ENCODE results near the gene AGBL1. TPM values are rescaled to one million over a fixed set of nuclear protein-coding genes. Genes with fewer than 3 reads are reported as not detected.

The AGBL1 gene
- polyA plus RNA-seq, 1 donor (not counting 4 experiments of a cell fraction or from before 2014, with no cell fraction given): not detected

DNA sequence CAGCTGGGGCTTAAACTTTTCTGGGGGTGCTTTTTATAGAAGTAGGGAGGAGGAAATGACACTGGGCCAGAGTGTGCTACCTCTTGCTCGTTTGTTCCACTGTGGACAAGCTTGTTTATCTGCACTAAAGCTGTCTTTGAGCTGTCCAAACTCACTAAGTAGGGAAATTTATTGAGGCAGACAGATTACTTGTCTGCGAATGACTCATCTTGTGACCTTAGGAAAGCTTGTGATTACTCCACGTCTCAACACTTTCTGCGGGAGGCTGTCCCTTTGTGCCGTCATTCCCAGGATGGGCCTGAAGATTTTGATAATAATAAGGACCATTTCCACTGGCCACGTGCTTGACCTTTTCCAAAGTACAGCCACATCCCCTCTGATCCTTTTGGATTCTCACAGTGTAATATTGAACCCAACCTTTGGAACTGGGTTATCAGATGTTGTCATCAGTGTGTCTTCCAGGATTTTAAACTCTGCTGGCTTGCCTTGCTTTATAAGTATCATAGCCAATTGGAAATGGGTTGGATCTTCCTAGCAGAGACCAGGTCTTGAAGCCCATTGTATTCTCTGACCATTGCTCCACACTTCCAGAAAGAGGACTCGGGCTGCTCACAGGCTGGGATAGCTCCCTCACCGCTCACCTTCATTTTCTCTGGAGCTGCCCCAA lies 84.7 kb downstream of the AGBL1 start:
- H3K9ac ChIP-seq (ENCODE audit: control insufficient read depth, extremely low read depth, insufficient read depth, low read length): no peak overlapping the region
- H3K27ac ChIP-seq (ENCODE audit: control insufficient read depth, insufficient read depth, low read length): no peak overlapping the region
- no peak overlapping the region for H2AFZ ChIP-seq (ENCODE audit: control insufficient read depth, low read length)
- dilution Hi-C loops (cut with MboI; ENCODE audit: extremely low pct_ligation_motif_present, low sequenced_read_pairs): no loop called here
- no peak overlapping the region for H3K4me3 ChIP-seq (ENCODE audit: control insufficient read depth in 2 of 3, extremely low read depth in 1 of 3, insufficient read depth in 2 of 3, low read depth in 1 of 3, low read length in 3 of 3)
- DNase-seq (ENCODE audit: low read depth, low spot score) (no peak), FAIRE-seq (no peak)
- no peak for TF ChIP-seq EZH2 (IDR thresholded peaks at IDR 0.05; ENCODE audit: low read length)
- TF ChIP-seq, protein P1, sequence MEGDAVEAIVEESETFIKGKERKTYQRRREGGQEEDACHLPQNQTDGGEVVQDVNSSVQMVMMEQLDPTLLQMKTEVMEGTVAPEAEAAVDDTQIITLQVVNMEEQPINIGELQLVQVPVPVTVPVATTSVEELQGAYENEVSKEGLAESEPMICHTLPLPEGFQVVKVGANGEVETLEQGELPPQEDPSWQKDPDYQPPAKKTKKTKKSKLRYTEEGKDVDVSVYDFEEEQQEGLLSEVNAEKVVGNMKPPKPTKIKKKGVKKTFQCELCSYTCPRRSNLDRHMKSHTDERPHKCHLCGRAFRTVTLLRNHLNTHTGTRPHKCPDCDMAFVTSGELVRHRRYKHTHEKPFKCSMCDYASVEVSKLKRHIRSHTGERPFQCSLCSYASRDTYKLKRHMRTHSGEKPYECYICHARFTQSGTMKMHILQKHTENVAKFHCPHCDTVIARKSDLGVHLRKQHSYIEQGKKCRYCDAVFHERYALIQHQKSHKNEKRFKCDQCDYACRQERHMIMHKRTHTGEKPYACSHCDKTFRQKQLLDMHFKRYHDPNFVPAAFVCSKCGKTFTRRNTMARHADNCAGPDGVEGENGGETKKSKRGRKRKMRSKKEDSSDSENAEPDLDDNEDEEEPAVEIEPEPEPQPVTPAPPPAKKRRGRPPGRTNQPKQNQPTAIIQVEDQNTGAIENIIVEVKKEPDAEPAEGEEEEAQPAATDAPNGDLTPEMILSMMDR (optimal IDR thresholded peaks at IDR 0.05 in 1 of 3, IDR thresholded peaks at IDR 0.05 in 1 of 3, conservative IDR thresholded peaks at IDR 0.05 in 1 of 3; ENCODE audit: extremely low read depth in 1 of 3, insufficient read depth in 2 of 3, low read length in 3 of 3): no peak
- no peaks in the 10 kb centered on the region for H3K27me3 ChIP-seq (ENCODE audit: control insufficient read depth, extremely low read depth, insufficient read depth, low read length)
- no peaks in the 10 kb centered on the region for H3K36me3 ChIP-seq (ENCODE audit: control insufficient read depth in 2 of 2, extremely low read depth in 1 of 2, insufficient read depth in 2 of 2, low read length in 2 of 2)
- H3K79me2 ChIP-seq (ENCODE audit: control insufficient read depth, insufficient read depth, low read length): no peaks in the 10 kb centered on the region
- no peaks in the 10 kb centered on the region for H4K20me1 ChIP-seq (ENCODE audit: control insufficient read depth, extremely low read depth, insufficient read depth, low read length)
- no peaks in the 10 kb centered on the region for H3K4me1 ChIP-seq (ENCODE audit: control insufficient read depth, extremely low read depth, insufficient read depth, low read length)
- H3K4me2 ChIP-seq (ENCODE audit: control insufficient read depth, extremely low read depth, insufficient read depth, low read depth, low read length): no peak overlapping the region
- H3K9me3 ChIP-seq (ENCODE audit: control insufficient read depth, low read depth, low read length): no peaks in the 10 kb centered on the region
- no peaks in the 10 kb centered on the region for H3K9me1 ChIP-seq (ENCODE audit: control insufficient read depth, extremely low read depth, insufficient read depth, low read length)

DNA sequence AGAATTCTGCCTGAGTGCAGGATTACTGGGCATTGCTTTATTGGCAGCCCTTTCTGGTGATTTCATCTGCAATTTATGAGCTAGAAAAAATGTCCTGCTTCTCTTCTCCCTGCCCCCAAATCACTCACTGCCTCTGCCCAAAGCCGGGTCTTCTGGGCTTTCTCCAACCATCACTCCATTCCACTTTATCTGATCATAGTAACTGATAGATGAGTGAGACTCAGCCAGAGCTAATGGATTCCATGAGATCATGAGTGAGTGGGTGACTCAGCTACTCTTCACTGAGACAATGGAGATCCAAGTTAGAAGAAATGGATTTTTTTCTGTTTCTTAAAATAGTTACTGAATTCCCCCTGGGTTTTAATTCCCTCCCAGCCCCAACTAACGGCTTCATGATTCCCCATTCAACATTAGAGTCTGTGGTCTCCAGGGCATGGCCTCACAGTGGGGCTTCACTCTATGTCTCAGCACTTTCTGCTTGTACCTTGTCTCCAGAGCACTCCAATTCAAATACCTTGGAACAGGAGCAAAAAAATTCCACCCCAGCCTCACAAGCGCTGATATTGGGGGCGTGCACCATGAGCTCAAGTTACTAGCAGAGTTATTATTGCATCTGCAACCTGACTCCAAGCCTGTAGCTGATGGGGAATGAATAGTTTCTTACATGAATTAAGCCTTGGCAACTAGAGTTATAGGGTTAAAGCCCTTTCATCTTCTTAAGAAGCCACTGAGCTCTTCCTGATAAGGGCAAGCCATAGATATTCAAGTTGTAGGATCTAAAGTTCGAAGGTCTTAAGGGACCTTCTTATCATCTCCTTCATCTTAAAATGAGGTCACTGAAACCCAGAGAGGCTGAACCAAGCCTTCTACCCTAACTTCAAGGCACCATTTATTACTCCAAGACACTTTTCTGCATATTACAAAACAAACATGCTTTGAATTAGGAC lies 85.9 kb downstream of the AGBL1 start:
- no peak for FAIRE-seq
- TF ChIP-seq EZH2 (IDR thresholded peaks at IDR 0.05; ENCODE audit: low read length): no peak
- TF ChIP-seq, protein P1 (optimal IDR thresholded peaks at IDR 0.05 in 1 of 3, IDR thresholded peaks at IDR 0.05 in 1 of 3, conservative IDR thresholded peaks at IDR 0.05 in 1 of 3; ENCODE audit: extremely low read depth in 1 of 3, insufficient read depth in 2 of 3, low read length in 3 of 3): no peak
- no peaks in the 10 kb centered on the region for H3K4me1 ChIP-seq (ENCODE audit: control insufficient read depth, extremely low read depth, insufficient read depth, low read length)
- H3K27ac ChIP-seq (ENCODE audit: control insufficient read depth, insufficient read depth, low read length): no peak overlapping the region
- H3K9me3 ChIP-seq (ENCODE audit: control insufficient read depth, low read depth, low read length): no peaks in the 10 kb centered on the region
- H2AFZ ChIP-seq (ENCODE audit: control insufficient read depth, low read length): no peak overlapping the region
- dilution Hi-C loops (cut with MboI; ENCODE audit: extremely low pct_ligation_motif_present, low sequenced_read_pairs): no loop called here
- no peak overlapping the region for H3K4me3 ChIP-seq (ENCODE audit: control insufficient read depth in 2 of 3, extremely low read depth in 1 of 3, insufficient read depth in 2 of 3, low read depth in 1 of 3, low read length in 3 of 3)
- no peak overlapping the region for H3K9ac ChIP-seq (ENCODE audit: control insufficient read depth, extremely low read depth, insufficient read depth, low read length)
- H3K9me1 ChIP-seq (ENCODE audit: control insufficient read depth, extremely low read depth, insufficient read depth, low read length): no peaks in the 10 kb centered on the region
- H4K20me1 ChIP-seq (ENCODE audit: control insufficient read depth, extremely low read depth, insufficient read depth, low read length): no peaks in the 10 kb centered on the region
- H3K36me3 ChIP-seq (ENCODE audit: control insufficient read depth in 2 of 2, extremely low read depth in 1 of 2, insufficient read depth in 2 of 2, low read length in 2 of 2): no peaks in the 10 kb centered on the region
- H3K79me2 ChIP-seq (ENCODE audit: control insufficient read depth, insufficient read depth, low read length): no peaks in the 10 kb centered on the region
- H3K4me2 ChIP-seq (ENCODE audit: control insufficient read depth, extremely low read depth, insufficient read depth, low read depth, low read length): no peak overlapping the region
- no peaks in the 10 kb centered on the region for H3K27me3 ChIP-seq (ENCODE audit: control insufficient read depth, extremely low read depth, insufficient read depth, low read length)
- DNase-seq (ENCODE audit: low read depth, low spot score): no peak
